Ishikawa (cell line): Measurements from ENCODE around the gene JMJD1C.

Experiments used
- CEBPB ChIP-seq: IDR thresholded peaks from 2 replicates; pipeline ENCODE4 v1.6.1; 2012
- CREB1 ChIP-seq: IDR thresholded peaks from 2 replicates; pipeline ENCODE4 v1.6.1; 2012; ENCODE audit warnings: low read depth
- EGR1 ChIP-seq: IDR thresholded peaks from 2 replicates; pipeline ENCODE4 v1.6.1; 2012
- EP300 ChIP-seq: IDR thresholded peaks from 2 replicates; pipeline ENCODE4 v1.6.1; 2012; ENCODE audit warnings: borderline replicate concordance
- FOXM1 ChIP-seq: IDR thresholded peaks from 2 replicates; pipeline ENCODE4 v1.6.1; 2012; ENCODE audit warnings: low read depth, borderline replicate concordance
- MAX ChIP-seq: IDR thresholded peaks from 2 replicates; pipeline ENCODE4 v1.6.1; 2012
- NFIC ChIP-seq: IDR thresholded peaks from 2 replicates; pipeline ENCODE4 v1.6.1; 2012
- RAD21 ChIP-seq: IDR thresholded peaks from 2 replicates; pipeline ENCODE4 v1.6.1; 2012; ENCODE audit warnings: low read depth
- TAF1 ChIP-seq: IDR thresholded peaks from 2 replicates; pipeline ENCODE4 v1.6.1; 2012; ENCODE audit warnings: low read depth, mild to moderate bottlenecking
- TCF12 ChIP-seq: IDR thresholded peaks from 2 replicates; pipeline ENCODE4 v1.6.1; 2012; ENCODE audit warnings: low read depth
- TEAD4 ChIP-seq: IDR thresholded peaks from 2 replicates; pipeline ENCODE4 v1.6.1; 2012
- YY1 ChIP-seq: IDR thresholded peaks from 2 replicates; pipeline ENCODE4 v1.6.1; 2012; ENCODE audit warnings: low read depth
- ZBTB7A ChIP-seq: IDR thresholded peaks from 2 replicates; pipeline ENCODE4 v1.6.1; 2012; ENCODE audit warnings: low read depth
- TF ChIP-seq, protein P1 (sequence below): IDR thresholded peaks from 2 replicates; pipeline ENCODE4 v1.6.1; 2012; ENCODE audit warnings: low read depth, mild to moderate bottlenecking
- TF ChIP-seq, protein P2 (sequence below): IDR thresholded peaks from 2 replicates; pipeline ENCODE4 v1.6.1; 2012

The JMJD1C gene

GRCh38 chr10:63441404-63441803 is 24.4 kb downstream of the JMJD1C start:
- TF ChIP-seq EGR1 (no peak), CEBPB (no peak), NFIC (no peak), CREB1 (no peak), ZBTB7A (no peak), TEAD4 (no peak), MAX (no peak), YY1 (no peak), FOXM1 (no peak)
- TF ChIP-seq, protein P1, sequence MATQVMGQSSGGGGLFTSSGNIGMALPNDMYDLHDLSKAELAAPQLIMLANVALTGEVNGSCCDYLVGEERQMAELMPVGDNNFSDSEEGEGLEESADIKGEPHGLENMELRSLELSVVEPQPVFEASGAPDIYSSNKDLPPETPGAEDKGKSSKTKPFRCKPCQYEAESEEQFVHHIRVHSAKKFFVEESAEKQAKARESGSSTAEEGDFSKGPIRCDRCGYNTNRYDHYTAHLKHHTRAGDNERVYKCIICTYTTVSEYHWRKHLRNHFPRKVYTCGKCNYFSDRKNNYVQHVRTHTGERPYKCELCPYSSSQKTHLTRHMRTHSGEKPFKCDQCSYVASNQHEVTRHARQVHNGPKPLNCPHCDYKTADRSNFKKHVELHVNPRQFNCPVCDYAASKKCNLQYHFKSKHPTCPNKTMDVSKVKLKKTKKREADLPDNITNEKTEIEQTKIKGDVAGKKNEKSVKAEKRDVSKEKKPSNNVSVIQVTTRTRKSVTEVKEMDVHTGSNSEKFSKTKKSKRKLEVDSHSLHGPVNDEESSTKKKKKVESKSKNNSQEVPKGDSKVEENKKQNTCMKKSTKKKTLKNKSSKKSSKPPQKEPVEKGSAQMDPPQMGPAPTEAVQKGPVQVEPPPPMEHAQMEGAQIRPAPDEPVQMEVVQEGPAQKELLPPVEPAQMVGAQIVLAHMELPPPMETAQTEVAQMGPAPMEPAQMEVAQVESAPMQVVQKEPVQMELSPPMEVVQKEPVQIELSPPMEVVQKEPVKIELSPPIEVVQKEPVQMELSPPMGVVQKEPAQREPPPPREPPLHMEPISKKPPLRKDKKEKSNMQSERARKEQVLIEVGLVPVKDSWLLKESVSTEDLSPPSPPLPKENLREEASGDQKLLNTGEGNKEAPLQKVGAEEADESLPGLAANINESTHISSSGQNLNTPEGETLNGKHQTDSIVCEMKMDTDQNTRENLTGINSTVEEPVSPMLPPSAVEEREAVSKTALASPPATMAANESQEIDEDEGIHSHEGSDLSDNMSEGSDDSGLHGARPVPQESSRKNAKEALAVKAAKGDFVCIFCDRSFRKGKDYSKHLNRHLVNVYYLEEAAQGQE: no peak

DNA sequence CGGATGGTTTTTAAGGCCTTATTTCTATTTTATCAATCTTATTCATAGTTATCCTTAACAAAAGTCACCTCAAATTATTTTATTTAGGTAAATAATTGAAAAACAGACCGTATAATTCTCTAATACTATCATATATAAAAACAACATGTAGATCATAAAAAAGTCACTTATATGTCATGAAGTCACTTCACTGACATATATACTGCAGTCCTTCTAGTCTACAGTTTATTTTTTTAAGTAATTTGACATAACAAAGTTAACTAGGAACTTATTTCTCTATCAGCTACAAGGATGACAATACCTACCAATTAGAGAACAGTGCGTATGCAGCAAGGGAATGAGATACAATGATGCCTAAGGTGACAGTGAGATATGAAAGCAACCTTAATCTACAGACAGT is 26.2 kb downstream of the JMJD1C start:
- TF ChIP-seq YY1 (no peak), FOXM1 (no peak), MAX (no peak), CEBPB (no peak), CREB1 (no peak), EGR1 (no peak), NFIC (no peak), TEAD4 (no peak), RAD21 (no peak), TAF1 (no peak), ZBTB7A (no peak), TCF12 (no peak)

- TF ChIP-seq ZBTB7A (no peak), TCF12 (no peak), FOXM1 (no peak), CEBPB (no peak), TEAD4 (no peak), TAF1 (no peak), EGR1 (no peak), NFIC (no peak), CREB1 (no peak), EP300 (no peak), RAD21 (no peak), YY1 (no peak), MAX (no peak)
- TF ChIP-seq, protein P1: no peak
- TF ChIP-seq, protein P2, sequence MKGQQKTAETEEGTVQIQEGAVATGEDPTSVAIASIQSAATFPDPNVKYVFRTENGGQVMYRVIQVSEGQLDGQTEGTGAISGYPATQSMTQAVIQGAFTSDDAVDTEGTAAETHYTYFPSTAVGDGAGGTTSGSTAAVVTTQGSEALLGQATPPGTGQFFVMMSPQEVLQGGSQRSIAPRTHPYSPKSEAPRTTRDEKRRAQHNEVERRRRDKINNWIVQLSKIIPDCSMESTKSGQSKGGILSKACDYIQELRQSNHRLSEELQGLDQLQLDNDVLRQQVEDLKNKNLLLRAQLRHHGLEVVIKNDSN: no peak
These were observed 27.0 kb downstream of the JMJD1C start for GRCh38 chr10:63438506-63439498.

DNA sequence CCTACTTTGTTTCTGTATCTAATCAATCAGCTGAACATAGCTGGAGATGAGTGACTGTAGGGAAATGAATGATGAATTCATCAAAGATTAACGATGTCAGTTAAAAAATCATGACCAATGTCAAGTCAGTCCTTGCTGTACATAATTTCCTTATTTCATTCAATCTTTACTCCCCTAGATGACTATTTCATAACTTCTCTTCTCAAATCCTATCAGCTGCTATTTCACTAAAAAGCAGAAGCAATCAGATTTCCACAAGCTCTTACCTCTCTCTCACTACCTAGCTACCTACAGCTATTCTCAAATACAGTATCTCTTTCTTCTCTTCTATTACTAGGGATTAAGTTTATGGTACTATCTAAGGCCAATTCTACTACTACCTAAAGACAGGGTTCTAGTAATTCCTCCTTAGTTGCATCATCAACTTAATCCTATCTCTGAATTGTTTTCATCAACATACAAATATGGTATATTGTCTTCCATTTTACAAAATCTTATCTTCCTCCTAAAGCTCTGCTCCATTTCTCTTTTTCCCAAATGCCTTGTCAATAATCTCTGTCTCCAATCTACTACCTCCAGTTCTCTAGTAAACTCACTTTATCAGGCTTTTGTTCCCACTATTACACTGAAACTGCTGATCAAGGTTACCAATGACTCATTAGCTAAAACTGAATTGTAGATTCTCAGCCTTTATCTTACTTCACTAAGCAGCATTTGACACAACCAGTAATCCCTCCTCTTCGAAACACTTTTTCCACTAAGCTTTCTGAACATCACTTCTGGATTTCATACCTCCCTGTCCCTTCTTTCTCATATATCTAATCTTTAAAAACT is 28.4 kb downstream of the JMJD1C start:
- TF ChIP-seq TAF1 (no peak), NFIC (no peak), TCF12 (no peak), ZBTB7A (no peak), TEAD4 (no peak), CEBPB (no peak), RAD21 (no peak), FOXM1 (no peak), EP300 (no peak), MAX (no peak), CREB1 (no peak), EGR1 (no peak), YY1 (no peak)
- TF ChIP-seq, protein P2: no peak
- TF ChIP-seq, protein P1: no peak
